GM23338 (cell line): ENCODE data around the gene LIPT1. TPM values are rescaled to one million over a fixed set of nuclear protein-coding genes. Genes with fewer than 3 reads are reported as not detected.
"Not testable (repeated sequence)": the region's sequence is repeated elsewhere in the genome, so short reads cannot be mapped to it uniquely, and the experiment has no call there.

ENCODE experiments used
- ATAC-seq: fragments of 200-7000 bp; cut with Tn5 transposase; 3 replicates; pipeline ENCODE4 v1.9.1; 2020
- DNase-seq: peaks from one replicate; pipeline ENCODE4 v3.0.0-alpha.2; 2015; ENCODE audit warnings: low spot score
- H2AFZ ChIP-seq: fragments of 200-600 bp; sonication (generic); 2 replicates; pipeline ENCODE4 v1.8.0; 2016; ENCODE audit warnings: antibody characterized with exemption, mild to moderate bottlenecking, moderate library complexity
- H3F3A ChIP-seq: fragments of 200-600 bp; sonication (generic); replicated peaks from 2 replicates; pipeline ENCODE4 v1.8.0; 2017; ENCODE audit warnings: antibody characterized with exemption, mixed run types, low read depth
- H3K27ac ChIP-seq: fragments of 200-600 bp; sonication (generic); 2 replicates; pipeline ENCODE4 v1.6.1; 2016; ENCODE audit warnings: low read depth
- H3K27me3 ChIP-seq: fragments of 200-600 bp; sonication (generic); 2 replicates; pipeline ENCODE4 v1.8.0; 2016; ENCODE audit warnings: mild to moderate bottlenecking, mixed run types, moderate library complexity; ENCODE audit not compliant: insufficient read depth
- H3K36me3 ChIP-seq: fragments of 200-600 bp; sonication (generic); 2 replicates; pipeline ENCODE4 v1.8.0; 2016; ENCODE audit warnings: mild to moderate bottlenecking; ENCODE audit not compliant: insufficient read depth
- H3K4me1 ChIP-seq: fragments of 200-600 bp; sonication (generic); 2 replicates; pipeline ENCODE4 v1.8.0; 2016; ENCODE audit warnings: mild to moderate bottlenecking, moderate library complexity; ENCODE audit not compliant: insufficient read depth
- H3K4me2 ChIP-seq: fragments of 200-600 bp; sonication (generic); 2 replicates; pipeline ENCODE4 v1.7.1; 2017; ENCODE audit warnings: mixed run types
- H3K4me3 ChIP-seq: fragments of 200-600 bp; sonication (generic); 2 replicates; pipeline ENCODE4 v1.6.1; 2016; ENCODE audit warnings: mixed run types
- H3K79me2 ChIP-seq: fragments of 200-600 bp; sonication (generic); replicated peaks from 2 replicates; pipeline ENCODE4 v1.8.0; 2017; ENCODE audit warnings: mild to moderate bottlenecking; ENCODE audit not compliant: insufficient read depth
- H3K9me2 ChIP-seq: fragments of 200-600 bp; sonication (generic); 2 replicates; pipeline ENCODE4 v1.8.0; 2017; ENCODE audit not compliant: insufficient read depth
- H4K20me1 ChIP-seq: fragments of 200-600 bp; sonication (generic); replicated peaks from 2 replicates; pipeline ENCODE4 v1.8.0; 2017; ENCODE audit warnings: mild to moderate bottlenecking; ENCODE audit not compliant: insufficient read depth
- H3K27ac Mint-ChIP-seq: 2 replicates; pipeline ENCODE4 v1.8.0; 2020; ENCODE audit warnings: inconsistent platforms, mild to moderate bottlenecking, moderate library complexity, mixed read lengths
- H3K27me3 Mint-ChIP-seq: 3 replicates; pipeline ENCODE4 v1.8.0; 2022; ENCODE audit warnings: low read depth, mild to moderate bottlenecking, moderate library complexity, mixed read lengths, inconsistent platforms; ENCODE audit not compliant: insufficient read depth, poor library complexity
- H3K36me3 Mint-ChIP-seq: 3 replicates; pipeline ENCODE4 v1.8.0; 2021; ENCODE audit warnings: low read depth, mild to moderate bottlenecking, inconsistent platforms, moderate library complexity, mixed read lengths
- H3K4me1 Mint-ChIP-seq: 3 replicates; pipeline ENCODE4 v1.8.0; 2020; ENCODE audit warnings: mild to moderate bottlenecking, inconsistent platforms, mixed read lengths
- H3K4me3 Mint-ChIP-seq: 3 replicates; pipeline ENCODE4 v1.8.0; 2021; ENCODE audit warnings: moderate library complexity, mild to moderate bottlenecking, inconsistent platforms, mixed read lengths
- H3K9me3 Mint-ChIP-seq: 3 replicates; pipeline ENCODE4 v1.8.0; 2020; ENCODE audit warnings: moderate library complexity, mild to moderate bottlenecking, inconsistent platforms, mixed read lengths
- CREB1 ChIP-seq: fragments of 250-450 bp; sonication (Bioruptor Pico); IDR thresholded peaks from 2 replicates; pipeline ENCODE4 v1.5.0; 2020; ENCODE audit warnings: low read depth, mild to moderate bottlenecking, moderate library complexity
- CTCF ChIP-seq, 2 experiments: fragments of 200-600 bp in 1 of 2; sonication (generic) in 1 of 2; conservative IDR thresholded peaks; 2 replicates each; pipeline versions ENCODE4 v1.5.1 to v1.6.1; 2016 to 2017; ENCODE audit warnings: antibody characterized with exemption in 2 of 2, low read depth in 2 of 2, mild to moderate bottlenecking in 2 of 2, moderate library complexity in 1 of 2
- EZH2 ChIP-seq: fragments of 200-600 bp; sonication (generic); IDR thresholded peaks from one replicate; pipeline ENCODE4 v1.8.0; 2017; ENCODE audit warnings: antibody characterized with exemption, mild to moderate bottlenecking, low read depth; ENCODE audit not compliant: unreplicated experiment
- EZH2phosphoT487 ChIP-seq: fragments of 200-600 bp; sonication (generic); IDR thresholded peaks from one replicate; pipeline ENCODE4 v1.8.1; 2018; ENCODE audit warnings: antibody characterized with exemption; ENCODE audit not compliant: unreplicated experiment
- JUNB ChIP-seq: IDR thresholded peaks from one replicate; pipeline ENCODE4 v1.6.1; 2016; ENCODE audit warnings: antibody characterized with exemption; ENCODE audit not compliant: unreplicated experiment
- NANOG ChIP-seq: IDR thresholded peaks from 2 replicates; pipeline ENCODE4 v1.6.1; 2016; ENCODE audit warnings: antibody characterized with exemption, borderline replicate concordance
- STAT1 ChIP-seq: IDR thresholded peaks from one replicate; pipeline ENCODE4 v1.6.1; 2016; ENCODE audit warnings: antibody characterized with exemption; ENCODE audit not compliant: unreplicated experiment
- ZNF114 ChIP-seq: fragments of 250-450 bp; sonication (Bioruptor Pico); IDR thresholded peaks from 2 replicates; pipeline ENCODE4 v1.5.0; 2020; ENCODE audit warnings: mild to moderate bottlenecking, moderate library complexity
- ZNF331 ChIP-seq: fragments of 250-450 bp; sonication (Bioruptor Pico); IDR thresholded peaks from 2 replicates; pipeline ENCODE4 v1.5.0; 2020; ENCODE audit warnings: low read depth, mild to moderate bottlenecking, moderate library complexity
- polyA plus RNA-seq: library from polyadenylated mRNA; unstranded; fragments of >200 nt; fragmentation: Nextera tagmentation; extraction: Ambion mirVana; gene quantifications from 2 replicates; pipeline ENCODE4 v1.2.1, GENCODE V29; 2016
- total RNA-seq: library from RNA; depleted of rRNA; stranded (reverse); fragments of >200 nt; shearing (Covaris generic); gene quantifications from 2 replicates; pipeline ENCODE4 v1.2.3, GENCODE V29; 2014
- TF ChIP-seq, protein P1 (sequence below): IDR thresholded peaks from 2 replicates; pipeline ENCODE4 v1.6.1; 2016; ENCODE audit warnings: antibody characterized with exemption
- TF ChIP-seq, protein P2 (sequence below): IDR thresholded peaks from one replicate; pipeline ENCODE4 v1.6.1; 2018; ENCODE audit warnings: antibody characterized with exemption; ENCODE audit not compliant: unreplicated experiment

The LIPT1 gene
- total and polyA plus RNA-seq, 2 experiments from 2014 or later, result 11.5 to 15.4 TPM

DNA sequence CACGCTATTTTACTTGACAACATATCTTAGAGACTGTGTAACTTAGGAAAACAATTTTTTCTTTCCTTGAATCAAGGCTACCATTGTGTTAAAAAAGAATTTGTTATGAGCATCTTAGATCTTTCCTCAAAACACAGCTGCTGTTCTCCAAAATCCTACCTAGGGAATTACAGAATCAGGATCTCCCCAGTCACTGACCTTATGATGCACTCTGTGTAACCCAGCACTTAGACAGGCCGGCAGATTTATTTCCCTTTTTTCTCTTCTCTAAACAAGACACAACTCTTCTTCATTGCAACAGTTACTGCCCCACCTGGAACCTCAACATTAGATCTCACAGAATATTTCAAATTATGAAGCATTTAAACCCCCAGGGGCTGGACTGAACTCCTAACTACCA is 26.8 kb upstream of the LIPT1 start (continued):
- TF ChIP-seq EZH2 (no peak), JUNB (no peak), ZNF331 (CRISPR knock-in tag) (no peak), STAT1 (no peak), CREB1 (CRISPR knock-in tag) (no peak), ZNF114 (CRISPR knock-in tag) (no peak)
- TF ChIP-seq, protein P1, sequence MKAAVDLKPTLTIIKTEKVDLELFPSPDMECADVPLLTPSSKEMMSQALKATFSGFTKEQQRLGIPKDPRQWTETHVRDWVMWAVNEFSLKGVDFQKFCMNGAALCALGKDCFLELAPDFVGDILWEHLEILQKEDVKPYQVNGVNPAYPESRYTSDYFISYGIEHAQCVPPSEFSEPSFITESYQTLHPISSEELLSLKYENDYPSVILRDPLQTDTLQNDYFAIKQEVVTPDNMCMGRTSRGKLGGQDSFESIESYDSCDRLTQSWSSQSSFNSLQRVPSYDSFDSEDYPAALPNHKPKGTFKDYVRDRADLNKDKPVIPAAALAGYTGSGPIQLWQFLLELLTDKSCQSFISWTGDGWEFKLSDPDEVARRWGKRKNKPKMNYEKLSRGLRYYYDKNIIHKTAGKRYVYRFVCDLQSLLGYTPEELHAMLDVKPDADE, result no peak

GRCh38 chr2:99135044-99135556 is 19.7 kb upstream of the LIPT1 start:
- not testable (repeated sequence) for H3F3A ChIP-seq, H3K27me3 ChIP-seq, H3K4me3 Mint-ChIP-seq, H3K27me3 Mint-ChIP-seq, H3K9me2 ChIP-seq, H3K27ac Mint-ChIP-seq, H4K20me1 ChIP-seq, H3K4me2 ChIP-seq, H3K27ac ChIP-seq, H3K4me3 ChIP-seq, DNase-seq, ATAC-seq, H3K4me1 Mint-ChIP-seq, H2AFZ ChIP-seq, H3K4me1 ChIP-seq
- Mint-ChIP-seq H3K9me3 (peaks cover 85% of the 10 kb centered on the region), H3K36me3 (peaks cover 74% of the 10 kb centered on the region)
- Histone ChIP-seq H3K36me3 (peaks cover 25% of the 10 kb centered on the region; the same call in 1 of the 2 replicates), H3K79me2 (peaks cover 16% of the 10 kb centered on the region)

GRCh38 chr2:99139003-99139402 is 15.8 kb upstream of the LIPT1 start:
- no peak for DNase-seq
- no peaks in the 10 kb centered on the region; the same call in 1 of the 2 replicates for H3F3A ChIP-seq
- Mint-ChIP-seq H3K9me3 (peaks cover 46% of the 10 kb centered on the region), H3K4me1 (peaks cover 9% of the 10 kb centered on the region; the same call in 2 of the 3 replicates), H3K27me3 (peaks cover 11% of the 10 kb centered on the region), H3K36me3 (peaks cover 42% of the 10 kb centered on the region), H3K4me3 (peak overlapping the region; percentile 30; the same call in 1 of the 3 replicates), H3K27ac (no peak overlapping the region)
- H3K27ac ChIP-seq, result no peak overlapping the region
- no peak overlapping the region for H3K4me3 ChIP-seq
- H3K4me2 ChIP-seq, result no peak overlapping the region
- no peak for ATAC-seq
- H3K27me3 ChIP-seq, result 0 out of 2 replicates have a peak, but pooled peaks cover 7% of the 10 kb centered on the region
- no peaks in the 10 kb centered on the region; the same call in 1 of the 2 replicates for H3K9me2 ChIP-seq
- no peak overlapping the region for H2AFZ ChIP-seq
- no peak for TF ChIP-seq CREB1 (CRISPR knock-in tag)
- TF ChIP-seq NANOG, result no peak
- no peak for TF ChIP-seq EZH2phosphoT487
- no peak for TF ChIP-seq EZH2
- TF ChIP-seq, protein P2, sequence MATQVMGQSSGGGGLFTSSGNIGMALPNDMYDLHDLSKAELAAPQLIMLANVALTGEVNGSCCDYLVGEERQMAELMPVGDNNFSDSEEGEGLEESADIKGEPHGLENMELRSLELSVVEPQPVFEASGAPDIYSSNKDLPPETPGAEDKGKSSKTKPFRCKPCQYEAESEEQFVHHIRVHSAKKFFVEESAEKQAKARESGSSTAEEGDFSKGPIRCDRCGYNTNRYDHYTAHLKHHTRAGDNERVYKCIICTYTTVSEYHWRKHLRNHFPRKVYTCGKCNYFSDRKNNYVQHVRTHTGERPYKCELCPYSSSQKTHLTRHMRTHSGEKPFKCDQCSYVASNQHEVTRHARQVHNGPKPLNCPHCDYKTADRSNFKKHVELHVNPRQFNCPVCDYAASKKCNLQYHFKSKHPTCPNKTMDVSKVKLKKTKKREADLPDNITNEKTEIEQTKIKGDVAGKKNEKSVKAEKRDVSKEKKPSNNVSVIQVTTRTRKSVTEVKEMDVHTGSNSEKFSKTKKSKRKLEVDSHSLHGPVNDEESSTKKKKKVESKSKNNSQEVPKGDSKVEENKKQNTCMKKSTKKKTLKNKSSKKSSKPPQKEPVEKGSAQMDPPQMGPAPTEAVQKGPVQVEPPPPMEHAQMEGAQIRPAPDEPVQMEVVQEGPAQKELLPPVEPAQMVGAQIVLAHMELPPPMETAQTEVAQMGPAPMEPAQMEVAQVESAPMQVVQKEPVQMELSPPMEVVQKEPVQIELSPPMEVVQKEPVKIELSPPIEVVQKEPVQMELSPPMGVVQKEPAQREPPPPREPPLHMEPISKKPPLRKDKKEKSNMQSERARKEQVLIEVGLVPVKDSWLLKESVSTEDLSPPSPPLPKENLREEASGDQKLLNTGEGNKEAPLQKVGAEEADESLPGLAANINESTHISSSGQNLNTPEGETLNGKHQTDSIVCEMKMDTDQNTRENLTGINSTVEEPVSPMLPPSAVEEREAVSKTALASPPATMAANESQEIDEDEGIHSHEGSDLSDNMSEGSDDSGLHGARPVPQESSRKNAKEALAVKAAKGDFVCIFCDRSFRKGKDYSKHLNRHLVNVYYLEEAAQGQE, result no peak
- TF ChIP-seq JUNB, result no peak
- TF ChIP-seq ZNF331 (CRISPR knock-in tag), result no peak
- TF ChIP-seq CTCF (conservative IDR thresholded peaks at IDR 0.05; ENCODE audit: low read depth in 2 of 2), result no peak
- TF ChIP-seq, protein P1, result no peak
- TF ChIP-seq STAT1, result no peak
- peaks cover 10% of the 10 kb centered on the region; the same call in 1 of the 2 replicates for H3K36me3 ChIP-seq
- H4K20me1 ChIP-seq, result no peaks in the 10 kb centered on the region
- H3K4me1 ChIP-seq, result peaks cover 17% of the 10 kb centered on the region
- H3K79me2 ChIP-seq, result peaks cover 16% of the 10 kb centered on the region
